ENCODE results near the gene DNASE1.
"Not testable (repeated sequence)": the region's sequence is repeated elsewhere in the genome, so short reads cannot be mapped to it uniquely, and the experiment has no call there.

DNASE1 gene

DNA sequence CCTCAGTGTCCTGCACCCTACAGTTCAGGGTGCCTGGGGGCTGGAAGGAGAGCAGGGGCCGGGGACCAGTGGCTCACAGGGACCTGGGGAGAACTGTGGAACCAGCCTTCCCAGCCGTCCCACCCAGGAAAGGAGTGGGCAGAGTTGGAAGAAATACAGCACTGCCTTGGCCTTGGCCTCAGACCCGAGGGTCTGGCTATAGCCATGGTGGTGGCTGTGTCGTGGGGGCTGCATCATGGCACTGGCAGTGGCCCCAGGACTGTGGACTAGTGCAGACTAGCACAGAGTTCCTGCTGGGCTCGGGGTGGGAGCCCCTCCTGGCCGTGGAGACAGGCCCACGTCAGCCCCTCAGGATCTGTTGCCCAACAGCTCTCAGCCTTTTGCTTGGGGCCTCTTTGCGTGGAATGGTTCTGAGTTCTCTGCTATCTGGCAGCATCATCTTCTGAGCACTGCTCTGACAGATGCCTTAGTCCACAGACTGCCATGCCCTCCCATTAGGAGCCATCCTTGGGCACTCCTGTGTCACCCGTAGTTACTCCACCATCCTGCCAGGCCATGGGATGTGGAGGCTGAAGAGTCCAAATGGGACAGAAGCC is 12.6 kb upstream of the DNASE1 start:
- DNase-seq = no peak

DNA sequence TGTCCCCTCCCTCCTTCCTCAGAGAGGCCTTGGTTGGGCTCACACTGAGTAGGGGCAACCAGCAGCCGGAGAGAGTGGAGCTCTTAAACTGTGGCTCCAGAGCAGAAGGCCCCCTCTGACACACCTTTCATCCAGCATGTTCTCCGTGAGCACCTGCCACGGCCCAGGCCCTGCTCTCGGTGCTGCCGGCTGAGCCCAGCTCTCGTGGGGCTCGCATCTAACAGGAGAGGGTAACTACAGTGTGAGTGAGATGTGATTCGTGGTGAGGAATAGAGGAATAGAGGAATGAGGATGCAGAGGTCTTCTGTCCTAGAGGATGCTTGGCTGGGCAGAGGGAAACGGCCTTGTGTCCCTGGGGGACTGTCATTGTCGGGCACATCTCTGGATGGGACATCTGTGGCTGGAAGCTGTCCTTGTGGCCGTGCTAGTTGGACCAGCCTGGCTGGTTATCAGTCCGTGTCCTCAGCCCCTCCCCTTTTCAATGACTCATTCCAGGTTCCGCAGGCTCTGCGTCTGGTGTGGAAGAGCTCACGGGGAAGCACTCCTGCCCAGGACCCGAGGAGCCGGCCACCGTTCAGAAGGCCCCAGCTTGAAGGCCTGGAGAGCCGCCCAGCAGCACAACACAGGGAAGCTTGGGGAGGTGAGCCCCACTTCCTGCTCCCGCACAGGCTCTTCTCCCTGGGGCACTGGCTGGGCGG is 11.9 kb upstream of the DNASE1 start:
- DNase-seq = no peak

DNA sequence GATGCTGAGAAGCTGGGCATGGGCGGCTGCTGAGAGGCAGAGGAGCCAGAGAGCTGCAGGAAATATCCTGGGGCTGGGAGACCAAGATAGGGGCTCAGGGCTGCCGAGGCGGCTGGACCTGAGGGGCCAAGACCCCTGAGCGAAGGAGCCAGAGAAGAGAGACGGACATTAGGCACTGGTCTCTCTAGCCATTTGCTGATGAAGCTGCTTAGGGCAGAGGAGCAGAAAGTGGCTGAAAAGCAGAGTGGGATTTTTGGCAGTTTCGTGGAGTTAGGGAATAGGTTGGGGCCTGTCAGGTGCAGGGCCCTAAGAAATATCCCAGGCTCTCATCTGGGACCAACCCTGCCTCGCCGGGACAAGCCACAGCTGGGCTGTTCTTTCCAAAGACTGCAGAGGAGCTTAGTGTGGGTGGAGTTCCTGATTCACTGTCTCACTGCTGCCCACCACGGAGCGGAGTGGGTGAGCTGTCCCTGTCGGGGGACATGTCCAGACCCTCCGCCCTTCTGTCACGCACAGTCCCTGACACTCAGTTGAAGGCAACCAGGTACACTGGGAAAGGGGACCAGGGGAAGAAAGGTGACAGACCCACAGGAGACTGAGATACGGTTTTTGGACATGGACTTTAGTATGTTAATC is 11.3 kb upstream of the DNASE1 start:
- DNase-seq = no peak

DNA sequence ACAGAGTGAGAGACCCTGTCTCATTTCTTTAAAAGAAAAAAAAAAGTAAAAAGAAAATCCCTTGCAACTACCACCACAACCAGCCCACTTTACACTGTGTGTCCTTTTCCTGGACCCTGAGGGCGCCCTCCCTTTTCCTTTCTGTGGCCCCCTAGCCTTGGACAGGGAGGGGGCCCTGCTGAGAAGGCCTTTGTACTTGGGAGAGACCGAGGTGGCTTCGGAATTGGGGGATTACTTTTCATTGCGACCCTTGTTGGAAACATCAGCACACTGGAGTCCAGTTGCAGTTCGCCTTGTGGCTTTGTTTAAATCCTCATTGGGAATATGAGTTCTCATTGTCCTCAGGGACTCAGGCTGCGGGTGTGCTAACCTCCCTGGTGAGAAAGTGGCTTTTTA is 9.4 kb upstream of the DNASE1 start:
- DNase-seq = no peak

DNA sequence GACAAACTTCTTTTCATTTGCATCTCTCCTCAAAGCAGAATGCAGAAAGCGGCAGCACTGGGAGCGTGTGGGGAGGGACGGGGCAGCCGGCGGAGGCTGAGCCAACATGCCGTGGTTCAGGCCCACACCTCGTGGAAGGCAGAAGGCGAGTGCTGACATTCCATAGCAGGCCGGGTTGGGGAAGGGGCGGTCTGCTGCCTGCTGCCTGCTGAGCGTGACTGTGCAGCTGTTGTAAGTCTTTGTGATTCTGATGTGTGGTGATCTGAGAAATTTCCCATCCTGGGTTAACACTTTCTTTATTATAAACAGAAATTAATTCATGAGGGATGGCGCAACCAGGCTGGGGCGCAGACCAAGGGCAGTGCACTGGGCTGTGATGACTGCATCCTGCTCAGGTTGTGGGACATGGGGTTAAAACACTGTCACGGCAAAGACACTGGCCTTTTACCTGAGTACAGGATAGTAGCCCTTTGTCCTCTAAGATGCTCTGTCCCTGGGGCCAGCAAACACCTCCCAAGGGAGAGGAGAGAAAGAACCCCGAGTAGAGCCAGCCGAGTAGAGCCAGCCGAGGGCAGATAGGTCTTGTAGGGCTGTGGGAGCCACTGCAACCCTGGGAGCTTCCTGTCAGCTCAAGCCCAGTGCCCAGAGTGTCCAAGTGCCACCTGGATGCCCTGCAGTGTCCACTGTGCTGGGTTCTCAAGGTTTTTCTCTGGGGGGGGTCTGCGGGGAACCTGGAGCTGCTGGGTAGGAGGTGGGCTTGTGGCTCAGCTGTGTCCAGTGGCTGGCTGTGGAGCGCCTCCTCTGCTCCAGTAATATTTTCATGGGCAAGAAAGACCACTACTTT is 8.8 kb upstream of the DNASE1 start:
- DNase-seq = no peak

DNA sequence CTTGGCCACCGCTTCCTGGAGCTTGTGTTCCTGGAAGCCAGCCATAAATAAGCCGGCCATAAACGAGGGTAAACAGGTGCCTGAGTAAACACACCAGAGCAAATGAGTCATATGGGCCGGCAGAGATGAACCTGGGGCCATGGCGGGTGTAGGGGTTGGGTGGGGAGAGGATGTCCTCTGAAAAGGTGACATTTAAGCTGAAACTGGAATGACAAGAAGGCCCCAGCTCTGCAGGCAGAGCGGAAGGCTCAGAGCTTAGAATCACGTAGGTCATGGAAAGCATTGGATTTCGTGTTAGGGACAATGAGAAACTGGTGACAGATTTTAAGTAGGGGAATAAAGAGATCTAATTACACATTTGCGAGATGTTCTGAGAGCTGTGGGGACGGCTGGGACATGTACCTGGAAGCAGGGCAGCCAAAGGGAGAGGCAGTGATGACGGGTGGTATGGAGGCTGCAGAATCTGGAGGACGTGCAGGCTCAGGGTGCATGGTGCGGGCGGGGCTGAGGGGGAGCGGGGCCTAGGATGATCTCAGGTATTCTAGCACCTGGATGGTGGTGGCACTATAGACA is 8.1 kb upstream of the DNASE1 start:
- DNase-seq = no peak

DNA sequence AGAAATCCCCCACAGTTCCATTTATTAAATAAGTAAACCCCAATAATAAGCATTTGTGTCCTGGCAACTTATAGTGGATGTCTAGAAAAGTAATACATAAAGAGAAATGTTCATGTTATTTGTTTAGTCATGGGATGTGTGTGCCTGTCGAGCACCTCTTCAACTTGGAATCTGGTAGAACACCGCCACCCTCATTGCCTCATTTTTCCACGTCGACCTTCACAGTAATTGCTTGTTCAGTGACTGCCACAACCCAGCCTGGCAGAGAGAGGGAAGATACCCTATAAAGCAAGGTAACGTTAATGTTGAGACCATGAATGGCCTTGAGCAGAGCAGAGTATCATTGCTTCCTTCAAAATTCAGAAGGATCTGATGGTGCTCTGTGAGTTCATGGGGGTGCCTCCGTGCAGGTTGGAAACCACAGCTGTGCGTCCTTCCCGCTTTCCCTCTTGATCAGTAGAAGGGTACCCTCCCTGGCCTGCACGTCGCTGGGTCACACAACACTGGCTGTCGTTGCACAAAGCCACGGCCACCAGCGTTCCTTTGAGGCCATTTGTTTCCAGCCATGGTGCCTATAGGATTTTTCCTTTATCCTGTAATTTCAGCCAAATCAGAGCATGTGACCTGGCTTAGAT is 3.7 kb upstream of the DNASE1 start:
- no peak for DNase-seq

DNA sequence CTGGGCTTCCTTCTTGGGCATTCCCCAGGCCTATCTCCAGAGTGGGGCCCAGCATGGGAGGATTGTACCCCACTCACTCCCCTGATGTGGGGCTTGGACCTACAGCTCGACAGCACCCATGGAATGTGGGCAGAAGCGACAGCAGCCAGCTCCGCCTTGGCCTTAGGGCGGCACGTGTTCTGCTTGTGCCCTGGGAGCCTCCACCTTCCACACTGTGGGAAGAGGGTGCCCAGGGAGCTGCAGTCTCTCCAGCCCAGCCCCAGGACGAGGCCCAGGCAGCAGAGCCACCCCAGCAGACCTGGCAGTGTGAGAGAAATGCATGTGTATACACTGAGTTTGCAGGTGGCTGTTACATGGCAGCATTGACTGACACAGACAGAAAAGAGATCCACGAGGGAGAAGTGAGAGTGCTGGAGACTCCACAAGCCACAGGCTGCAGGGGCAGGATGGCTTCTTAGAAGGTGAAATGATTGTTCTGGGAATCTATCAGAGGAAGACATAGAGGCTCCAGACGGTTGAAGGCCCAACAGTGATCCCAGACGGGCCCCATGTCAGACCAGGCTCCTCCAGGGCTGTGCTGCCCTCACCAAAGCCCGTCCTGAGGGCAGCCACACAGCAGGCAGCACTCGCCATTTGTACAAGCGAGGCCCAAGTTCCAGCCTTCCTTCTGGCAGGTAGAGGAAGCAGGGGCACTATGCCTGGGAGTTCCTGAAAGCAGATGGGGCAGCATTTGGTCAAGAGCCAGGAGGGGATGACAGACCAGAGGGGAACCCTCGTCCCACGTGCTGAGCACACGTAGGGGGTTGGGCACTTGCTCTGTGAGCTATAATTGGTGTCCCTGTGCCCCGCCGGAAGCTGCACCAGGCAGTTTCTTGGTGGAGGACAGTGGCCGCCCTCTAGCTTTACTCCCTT is 2.8 kb upstream of the DNASE1 start:
- DNase-seq = no peak

DNA sequence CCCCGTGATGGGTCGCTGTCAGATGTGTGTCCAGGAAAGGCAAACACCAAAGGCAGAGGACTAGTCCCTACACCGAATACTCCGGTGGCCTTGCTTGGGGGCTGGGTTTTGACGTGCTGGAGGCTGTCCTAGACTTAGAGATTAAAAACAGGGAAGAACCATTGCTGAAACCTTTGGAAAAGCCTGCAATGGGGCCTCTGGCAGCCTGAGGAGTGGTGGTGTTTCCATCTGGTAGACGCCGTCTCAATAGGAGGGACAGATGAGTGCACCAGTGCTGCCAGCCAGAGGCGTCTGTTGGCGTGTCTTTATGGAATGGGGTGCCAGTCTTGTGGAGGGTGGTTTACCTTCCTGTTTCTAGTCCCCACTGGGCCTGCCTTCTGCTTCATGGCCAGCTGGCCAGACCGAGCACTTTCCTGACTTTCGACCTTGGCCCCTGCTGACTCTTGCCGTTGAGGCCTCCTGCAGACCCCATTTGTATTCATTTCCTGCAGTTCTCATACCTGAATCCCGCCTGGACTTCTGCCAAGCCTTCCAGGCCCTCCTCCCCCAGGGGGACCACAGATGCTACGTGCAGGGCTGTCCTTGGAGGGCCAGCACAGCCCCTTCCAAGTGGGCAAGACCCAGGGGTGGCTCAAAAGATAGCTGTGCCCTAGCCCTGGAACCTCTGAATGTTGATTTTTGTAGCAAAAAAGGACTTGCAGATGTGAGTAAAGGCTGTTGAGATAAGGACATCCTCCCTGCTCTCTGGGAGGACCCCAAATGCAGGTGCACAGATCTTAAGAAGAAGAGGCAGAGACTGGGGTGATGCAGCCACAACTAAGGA is 1.9 kb upstream of the DNASE1 start:
- DNase-seq = no peak

DNA sequence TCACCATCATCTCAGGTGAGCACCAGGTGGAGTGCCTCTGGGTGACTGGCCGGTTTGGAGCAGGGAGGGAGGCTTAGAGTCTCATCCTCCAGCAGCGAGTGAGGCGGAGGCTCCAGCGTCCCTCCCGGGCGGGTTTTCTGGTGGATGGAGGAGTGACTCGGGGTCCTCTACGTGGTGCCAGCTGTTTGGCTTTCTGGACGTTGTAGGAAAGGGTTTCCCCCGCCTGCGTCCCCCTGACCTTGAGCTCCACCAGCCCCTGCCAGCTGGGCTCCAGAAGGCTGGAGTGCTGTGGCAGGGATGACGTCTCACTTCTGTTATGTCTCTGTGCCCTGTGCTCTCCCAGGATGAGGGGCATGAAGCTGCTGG is 522 bp downstream of the DNASE1 start:
- no peak for DNase-seq

DNA sequence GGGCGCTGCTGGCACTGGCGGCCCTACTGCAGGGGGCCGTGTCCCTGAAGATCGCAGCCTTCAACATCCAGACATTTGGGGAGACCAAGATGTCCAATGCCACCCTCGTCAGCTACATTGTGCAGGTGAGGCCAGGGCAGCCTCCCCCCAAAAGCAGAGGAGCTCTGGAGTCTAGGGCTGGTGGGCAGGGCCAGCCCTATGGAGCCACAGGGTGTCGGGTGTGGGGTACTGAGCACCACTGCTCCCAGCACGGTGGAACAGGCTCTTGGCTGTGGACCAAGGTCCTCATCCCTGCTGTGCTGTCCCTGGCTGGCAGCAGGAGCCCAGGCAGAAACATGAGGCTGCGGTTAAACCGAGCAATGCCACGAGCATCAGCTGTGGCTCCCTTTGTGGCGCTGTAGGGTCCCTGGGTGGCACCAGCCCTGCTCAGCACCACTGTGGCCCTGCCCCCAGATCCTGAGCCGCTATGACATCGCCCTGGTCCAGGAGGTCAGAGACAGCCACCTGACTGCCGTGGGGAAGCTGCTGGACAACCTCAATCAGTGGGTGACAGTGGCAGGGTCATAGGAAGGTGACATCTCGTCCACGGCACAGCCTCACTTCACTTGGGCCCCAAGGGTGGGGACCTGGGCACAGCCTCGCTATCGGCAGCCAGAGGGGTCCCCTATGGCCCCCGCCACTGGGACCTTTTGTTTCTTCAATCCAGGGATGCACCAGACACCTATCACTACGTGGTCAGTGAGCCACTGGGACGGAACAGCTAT is 1.1 kb downstream of the DNASE1 start:
- no peak for DNase-seq

DNA sequence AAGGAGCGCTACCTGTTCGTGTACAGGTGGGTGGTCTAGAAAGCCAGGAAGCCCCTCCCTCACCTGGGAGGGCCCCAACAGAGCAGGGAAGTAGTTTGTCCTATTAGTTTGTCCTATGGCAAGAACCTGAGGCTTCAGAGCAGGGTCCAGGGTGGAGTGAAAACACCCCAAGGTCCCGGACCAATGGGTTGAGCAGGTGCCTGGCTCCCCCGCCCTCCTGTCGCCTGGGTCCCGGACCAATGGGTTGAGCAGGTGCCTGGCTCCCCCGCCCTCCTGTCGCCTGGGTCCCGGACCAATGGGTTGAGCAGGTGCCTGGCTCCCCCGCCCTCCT is 1.6 kb downstream of the DNASE1 start:
- not testable (repeated sequence) for DNase-seq

DNA sequence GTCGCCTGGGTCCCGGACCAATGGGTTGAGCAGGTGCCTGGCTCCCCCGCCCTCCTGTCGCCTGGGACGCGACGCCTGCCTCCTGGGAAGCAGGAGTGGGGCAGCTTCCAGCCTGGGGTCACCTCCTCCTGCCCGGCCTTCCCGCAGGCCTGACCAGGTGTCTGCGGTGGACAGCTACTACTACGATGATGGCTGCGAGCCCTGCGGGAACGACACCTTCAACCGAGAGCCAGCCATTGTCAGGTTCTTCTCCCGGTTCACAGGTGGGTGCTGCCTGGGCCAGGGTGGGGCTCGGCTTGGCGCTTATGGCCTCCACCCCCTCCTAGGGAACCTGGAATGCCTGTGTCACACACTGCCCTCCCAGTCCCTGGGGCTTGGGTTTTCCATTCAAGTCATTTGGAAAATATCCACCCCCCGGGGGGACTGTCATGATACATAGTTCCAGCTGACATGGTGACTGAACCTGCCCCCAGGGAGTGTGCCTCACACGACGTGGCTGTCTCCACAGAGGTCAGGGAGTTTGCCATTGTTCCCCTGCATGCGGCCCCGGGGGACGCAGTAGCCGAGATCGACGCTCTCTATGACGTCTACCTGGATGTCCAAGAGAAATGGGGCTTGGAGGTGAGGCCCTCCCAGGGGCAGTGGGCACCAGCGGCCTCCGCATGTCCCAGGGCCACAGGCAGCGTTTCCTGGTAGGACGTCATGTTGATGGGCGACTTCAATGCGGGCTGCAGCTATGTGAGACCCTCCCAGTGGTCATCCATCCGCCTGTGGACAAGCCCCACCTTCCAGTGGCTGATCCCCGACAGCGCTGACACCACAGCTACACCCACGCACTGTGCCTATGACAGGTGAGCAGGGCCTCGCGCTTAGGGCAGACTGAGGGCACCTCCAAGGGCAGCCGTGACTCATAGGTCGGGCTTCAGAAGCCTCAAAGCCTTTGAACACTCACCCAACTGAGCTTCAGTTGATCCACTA is 2.3 kb downstream of the DNASE1 start:
- no peak for DNase-seq

DNA sequence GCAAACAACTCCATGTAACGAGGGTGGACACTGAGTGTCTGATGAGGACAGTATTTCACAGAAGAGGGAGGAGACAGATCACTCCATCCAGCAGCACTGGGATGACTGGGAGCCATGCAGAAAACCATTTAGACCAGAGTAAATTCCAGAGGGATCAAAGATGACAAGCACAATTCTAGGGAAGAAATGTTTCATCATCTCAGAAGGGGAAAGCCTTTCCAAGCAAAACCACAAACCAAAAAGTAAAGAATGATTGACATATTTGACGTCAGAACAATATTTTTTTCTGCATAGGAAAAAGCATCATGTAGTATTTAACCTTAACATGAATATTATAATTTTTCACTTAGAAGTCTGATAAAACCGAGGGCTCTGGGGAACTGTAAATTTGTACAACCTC is 4.8 kb downstream of the DNASE1 start:
- DNase-seq = no peak

DNA sequence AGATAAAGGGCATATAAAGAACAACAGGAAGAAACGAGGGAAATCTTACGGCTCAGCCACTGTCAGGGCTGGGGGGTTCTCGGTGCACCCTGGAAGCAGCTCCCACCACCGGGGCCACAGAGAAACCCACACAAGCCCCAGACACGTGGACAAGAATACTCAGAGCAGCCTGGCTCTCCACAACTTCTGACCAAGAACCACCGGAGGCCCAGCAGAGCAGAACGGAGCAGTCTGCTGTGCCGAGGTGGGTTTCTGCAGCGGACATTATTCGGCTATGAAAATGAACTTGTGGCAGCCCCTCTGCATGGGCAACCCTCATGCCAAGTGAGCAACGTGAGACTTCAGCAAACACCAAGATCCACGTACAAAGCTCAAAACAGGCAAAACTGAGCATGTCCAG is 6.8 kb downstream of the DNASE1 start:
- no peak for DNase-seq

DNA sequence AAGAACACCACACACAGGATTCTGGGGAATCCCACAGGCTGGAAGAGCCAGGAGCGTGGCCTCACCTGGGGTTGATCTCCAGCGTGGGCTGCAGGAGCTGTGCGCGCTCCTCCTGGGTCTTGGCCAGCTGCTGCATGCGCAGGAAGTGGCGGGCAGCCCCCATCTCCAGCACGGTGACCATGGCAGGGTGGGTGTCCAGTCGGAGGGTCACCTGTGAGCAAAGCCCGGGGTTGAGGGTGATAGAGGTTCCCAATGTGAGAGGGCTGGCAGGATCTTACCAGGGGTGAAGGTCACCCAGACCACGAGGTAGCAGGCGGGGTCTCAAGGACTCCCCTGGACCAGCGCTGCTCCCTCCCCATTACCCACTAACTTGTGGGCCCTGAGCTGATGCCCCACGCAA is 7.4 kb downstream of the DNASE1 start:
- DNase-seq = no peak

DNA sequence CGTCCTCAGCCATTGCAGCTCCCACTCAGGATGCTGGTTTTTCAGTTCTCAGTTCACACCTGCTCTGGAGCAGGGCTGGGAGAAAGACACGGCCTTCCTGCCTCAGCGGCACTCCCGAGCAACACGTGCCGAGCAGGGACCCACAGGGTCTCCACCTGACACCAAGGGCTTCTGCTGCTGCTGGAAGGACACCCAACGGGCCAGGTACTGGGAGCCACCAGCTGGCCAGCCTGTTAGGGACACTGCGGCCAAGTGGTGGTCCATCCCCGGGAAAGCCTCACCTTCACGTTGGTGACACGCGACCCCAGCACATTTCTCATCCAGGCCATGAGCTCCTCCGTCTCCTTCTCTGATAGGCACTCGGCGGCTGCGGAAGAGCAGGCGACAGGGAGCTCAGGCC is 8.1 kb downstream of the DNASE1 start:
- DNase-seq = no peak

DNA sequence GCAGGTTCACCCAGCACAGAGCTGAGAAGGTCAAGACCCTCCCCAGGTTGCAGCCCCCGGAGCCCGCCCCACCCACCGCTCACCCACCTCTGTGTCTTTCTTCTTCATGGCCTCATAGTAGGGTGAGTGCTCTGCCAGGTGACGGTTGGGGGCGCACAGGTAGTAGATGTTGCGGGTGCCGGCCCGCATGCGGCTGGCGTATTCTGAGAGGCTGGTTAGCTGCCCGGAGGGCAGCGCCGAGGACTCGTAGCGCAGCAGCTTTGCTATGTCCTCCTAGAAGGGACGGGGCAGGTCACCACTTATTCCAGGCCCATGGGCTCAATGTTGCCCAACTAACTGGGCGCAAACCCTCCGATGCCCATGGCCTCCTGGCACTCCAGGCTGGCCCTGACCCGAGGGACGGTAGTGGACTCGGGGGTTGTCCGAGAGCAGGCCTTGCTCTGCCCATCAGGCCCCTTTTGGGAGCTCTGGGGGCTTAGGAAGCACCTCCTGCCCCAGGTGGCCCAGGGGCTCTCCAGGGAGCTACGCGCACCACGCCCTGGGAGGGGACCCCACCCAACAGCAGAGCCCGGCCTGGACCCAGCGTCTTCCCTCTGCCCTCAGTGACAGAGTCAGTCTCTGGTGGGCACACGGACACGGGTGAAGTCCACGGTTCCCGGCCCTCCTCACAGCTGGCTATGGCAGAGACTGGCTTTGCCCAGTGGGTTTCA is 9.9 kb downstream of the DNASE1 start:
- no peak for DNase-seq

All from NCI-H187 (cell line).